GM21717 (cell line): Measurements from ENCODE around the gene RASL11B.

Experiments used
- ATAC-seq: cut with Tn5 transposase; IDR thresholded peaks from one replicate; pipeline ENCODE4 v1.9.1; 2021; ENCODE audit warnings: mild to moderate bottlenecking, moderate library complexity; ENCODE audit not compliant: unreplicated experiment

The RASL11B gene

DNA sequence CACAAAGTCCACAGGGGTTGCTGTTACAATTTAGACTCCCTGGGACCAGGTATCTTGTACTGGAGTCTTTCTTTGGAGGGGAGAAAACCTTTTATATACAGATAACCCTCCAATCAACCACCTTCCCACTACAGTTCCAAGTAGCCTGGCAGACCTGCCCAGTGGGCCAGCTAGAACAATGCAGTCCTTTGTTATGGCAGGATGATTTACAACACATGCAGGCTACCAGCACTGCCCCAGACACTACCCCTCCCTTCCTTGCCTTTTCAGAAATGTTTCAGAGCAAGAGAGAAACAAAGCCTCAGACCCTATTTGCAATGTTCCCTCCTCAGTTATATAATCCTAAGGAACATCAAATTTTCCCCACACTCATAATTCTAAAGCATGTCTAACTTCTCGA lies 11.1 kb downstream of the RASL11B start:
- no peak for ATAC-seq

DNA sequence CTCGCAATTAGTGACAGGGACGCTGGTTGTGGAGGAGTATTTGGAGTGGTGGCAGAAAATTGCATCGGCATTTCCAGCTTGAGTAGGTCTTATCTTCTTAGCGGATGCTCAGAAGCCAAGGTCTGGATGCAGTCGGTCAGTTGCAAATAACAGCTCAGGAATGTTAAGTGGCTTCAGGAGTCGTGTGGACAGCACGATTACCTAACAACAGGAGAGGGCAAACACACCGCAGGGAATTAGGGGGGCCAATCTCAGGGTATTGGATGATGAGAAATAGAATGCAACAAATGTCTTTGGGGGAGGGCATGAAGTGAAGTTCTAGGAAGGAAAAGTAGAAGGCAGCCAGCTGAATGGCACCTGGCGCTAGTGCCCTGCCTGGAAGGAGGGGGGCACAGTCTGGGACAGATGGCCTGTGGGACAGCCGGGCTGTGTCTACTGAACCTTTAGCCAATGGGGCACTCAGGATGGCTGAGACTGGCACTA lies 11.8 kb downstream of the RASL11B start:
- ATAC-seq, result no peak

DNA sequence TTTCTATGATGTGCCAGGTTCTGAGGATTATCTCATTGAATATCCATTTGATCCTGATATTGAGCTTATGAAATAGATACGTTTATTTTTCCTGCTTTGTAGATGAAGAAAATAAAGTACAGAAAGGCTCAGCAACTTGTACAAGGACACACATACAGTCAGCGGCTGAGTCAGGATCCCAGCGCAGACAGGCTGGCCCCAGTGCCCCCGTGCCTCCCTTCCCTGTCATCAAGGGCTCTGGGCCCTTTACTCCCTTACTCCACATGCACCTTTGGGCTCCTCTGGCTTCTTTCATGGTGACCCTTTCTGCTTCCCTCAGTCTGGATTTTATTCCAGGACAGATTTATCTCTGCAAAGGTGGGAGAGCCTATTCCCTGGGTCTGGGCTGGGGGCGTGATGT lies 12.8 kb downstream of the RASL11B start:
- no peak for ATAC-seq

- no peak for ATAC-seq
Observed at GRCh38 chr4:52876069-52876468, 14.0 kb downstream of the RASL11B start.

DNA sequence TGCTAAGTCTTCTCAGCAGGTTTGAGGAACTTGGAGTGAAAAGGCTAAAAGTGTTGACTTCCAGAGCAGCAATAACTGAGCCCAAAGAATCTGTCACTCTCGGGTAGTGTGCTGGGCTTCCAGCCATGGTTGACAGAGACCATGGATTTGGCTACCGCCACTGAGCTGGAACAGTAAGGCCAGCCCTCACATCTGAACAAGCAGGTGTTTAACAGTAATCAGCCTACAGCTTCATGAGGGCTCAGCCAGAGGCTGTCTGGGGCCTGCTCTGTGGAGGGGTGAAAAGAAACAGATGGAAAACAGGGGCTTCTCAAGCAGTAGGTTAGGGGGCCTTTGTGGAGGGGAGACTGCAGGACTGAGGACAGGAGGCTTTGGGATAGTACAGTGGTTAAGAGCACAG lies 14.9 kb downstream of the RASL11B start:
- ATAC-seq, result no peak

GRCh38 chr4:52877694-52878093 lies 15.6 kb downstream of the RASL11B start:
- ATAC-seq, result no peak

DNA sequence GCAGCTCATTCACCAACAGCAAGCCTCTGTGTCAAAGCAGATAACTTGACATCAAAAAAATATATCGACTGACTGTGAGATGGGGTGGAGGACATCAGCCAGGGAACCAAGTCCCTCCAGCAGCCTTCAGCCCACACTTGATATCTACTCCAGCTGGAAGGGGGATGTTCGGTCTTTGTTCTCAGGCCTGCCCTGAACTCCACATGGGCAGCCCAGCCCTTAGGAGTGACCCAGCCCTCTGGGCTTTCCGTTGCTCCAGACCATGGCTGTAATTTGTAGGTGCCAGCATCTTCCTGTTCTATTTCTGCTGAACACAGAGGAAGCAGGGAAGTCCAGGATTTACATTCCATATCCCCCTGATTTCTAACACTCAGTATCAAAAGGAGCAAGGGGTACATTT lies 17.4 kb downstream of the RASL11B start:
- no peak for ATAC-seq

DNA sequence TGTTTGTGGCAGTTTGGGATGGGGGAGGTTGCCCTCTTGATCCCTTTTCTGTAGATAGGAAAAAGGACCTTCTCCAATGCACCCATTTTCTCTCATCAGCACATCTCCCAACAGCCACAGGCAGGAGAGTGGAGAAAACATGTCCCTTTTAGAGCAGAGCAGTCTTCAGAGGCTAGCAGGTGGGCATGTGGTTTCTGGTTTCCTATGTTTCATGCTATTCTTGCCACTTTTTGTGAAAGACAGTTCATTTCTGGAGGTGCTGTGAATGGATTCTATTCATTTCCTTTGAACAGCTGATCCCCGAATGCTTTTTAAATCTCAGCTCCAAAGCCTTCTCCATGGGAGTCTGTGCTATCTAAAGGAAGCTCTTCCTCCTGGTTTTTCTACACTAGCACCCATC lies 18.9 kb downstream of the RASL11B start:
- no peak for ATAC-seq

DNA sequence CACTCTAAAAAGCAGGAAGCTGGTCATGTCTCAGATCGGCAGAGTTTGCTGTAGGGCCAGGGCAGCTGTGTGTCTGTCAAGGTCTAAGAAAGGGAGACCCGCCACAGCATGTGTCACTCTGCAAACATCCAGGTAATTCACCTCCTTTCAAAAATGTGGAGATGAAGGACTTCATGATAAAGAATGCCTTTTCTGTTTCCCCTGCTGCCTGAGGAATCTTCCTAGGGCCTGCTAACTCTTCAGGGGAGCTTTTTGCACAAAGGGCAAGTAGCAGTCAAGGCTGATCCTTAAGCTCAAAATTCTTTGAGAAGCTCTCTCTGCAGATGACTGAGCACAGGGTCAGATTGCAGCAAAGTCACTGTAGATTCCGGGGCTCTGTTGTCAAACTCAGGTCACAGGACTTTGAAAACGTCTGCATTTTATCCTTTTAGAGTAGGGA lies 21.1 kb downstream of the RASL11B start:
- ATAC-seq, result no peak

DNA sequence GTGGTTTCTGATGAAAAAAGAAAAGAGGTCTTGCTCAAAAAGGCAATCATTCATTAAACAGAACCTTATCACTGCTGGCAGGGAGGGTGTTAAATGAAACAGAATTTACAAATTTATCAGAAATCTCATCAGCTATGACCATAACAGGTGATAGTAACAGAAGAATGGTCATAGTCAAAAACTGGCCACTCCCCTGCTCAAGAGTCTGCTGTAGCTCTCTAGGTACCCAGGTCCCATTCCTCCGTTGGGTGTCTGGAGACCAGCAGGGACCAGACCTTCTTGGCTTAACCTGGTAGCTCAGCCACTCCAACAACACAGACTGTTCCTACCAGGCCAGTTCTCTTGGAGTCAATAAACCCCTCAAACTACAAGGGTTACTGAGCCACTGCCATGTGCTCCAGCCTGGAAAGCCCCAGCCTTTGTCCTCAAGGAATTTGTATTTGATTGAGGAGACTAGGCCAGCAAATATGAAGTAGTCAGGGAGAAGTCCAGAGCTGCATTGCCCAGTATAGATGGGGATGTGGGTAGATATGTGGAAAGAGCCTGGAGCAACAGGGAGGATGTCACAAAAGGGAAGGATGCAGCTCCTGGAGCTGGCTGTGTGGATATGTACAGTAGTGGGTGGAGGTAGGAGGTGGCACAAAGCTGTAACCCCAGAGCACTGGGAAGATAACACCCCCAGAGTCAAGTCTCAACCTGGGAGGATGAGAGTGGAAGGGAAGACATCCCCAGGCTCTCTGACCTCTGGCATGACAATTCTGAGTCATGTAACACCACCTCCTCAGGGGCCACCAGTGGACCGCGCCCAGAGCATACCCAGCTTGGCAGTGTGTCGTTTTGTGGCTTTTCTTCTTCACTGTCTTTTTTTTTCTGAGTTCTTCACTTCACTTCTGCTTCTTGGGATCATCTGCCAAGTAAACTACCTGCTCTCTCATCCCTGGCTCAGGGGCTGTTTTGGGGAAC lies 21.9 kb downstream of the RASL11B start:
- no peak for ATAC-seq

- no peak for ATAC-seq
Observed at GRCh38 chr4:52884994-52885393, 22.9 kb downstream of the RASL11B start.

- ATAC-seq, result no peak
Observed at GRCh38 chr4:52889354-52889753, 27.2 kb downstream of the RASL11B start.

DNA sequence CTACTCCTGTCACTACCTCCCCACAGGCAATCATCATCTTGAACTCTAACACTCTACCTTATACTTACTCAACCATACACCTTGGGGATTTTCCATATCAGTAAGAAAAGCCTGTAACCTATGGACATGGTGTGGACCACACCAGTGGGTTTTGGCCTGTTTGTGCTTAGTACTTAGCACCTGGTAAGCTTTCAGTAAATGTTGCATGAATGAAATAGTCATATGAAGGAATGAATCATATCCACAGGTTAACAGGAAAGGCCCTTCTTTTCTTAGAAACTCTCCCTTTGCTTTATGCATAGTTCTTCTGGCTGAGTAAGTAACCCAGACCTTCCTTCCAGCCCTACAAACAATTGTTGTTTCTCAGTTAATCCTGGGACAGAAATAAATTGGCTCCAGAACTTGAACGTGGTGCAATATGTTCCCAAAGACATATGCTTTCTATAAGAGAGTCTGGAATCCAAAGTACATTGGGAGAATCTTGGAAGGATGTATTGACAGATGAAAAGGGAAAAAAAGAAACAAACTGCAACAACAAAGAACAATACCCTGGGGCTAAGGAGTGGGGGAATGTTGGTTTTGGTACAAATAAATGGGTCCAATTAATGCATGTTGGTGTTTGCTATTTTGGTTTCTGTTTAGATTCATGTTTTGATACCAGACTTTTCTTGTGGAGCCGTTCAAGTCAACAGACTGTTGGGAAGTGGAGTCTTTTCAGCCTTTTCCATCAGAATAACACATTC lies 27.8 kb downstream of the RASL11B start:
- ATAC-seq, result no peak

DNA sequence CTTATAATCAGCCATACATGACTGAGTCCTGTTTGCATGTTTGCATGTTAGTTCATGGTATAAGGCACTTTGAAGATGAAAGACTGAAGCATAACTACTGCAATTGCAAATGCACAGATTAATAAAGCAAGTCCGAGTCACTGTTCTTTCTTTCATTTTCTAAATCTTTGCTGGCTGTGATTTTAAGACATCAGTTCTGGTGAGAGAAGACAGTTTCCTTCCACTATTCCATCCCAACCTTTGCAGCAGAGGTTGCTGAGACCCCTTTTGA lies 28.3 kb downstream of the RASL11B start:
- no peak for ATAC-seq

DNA sequence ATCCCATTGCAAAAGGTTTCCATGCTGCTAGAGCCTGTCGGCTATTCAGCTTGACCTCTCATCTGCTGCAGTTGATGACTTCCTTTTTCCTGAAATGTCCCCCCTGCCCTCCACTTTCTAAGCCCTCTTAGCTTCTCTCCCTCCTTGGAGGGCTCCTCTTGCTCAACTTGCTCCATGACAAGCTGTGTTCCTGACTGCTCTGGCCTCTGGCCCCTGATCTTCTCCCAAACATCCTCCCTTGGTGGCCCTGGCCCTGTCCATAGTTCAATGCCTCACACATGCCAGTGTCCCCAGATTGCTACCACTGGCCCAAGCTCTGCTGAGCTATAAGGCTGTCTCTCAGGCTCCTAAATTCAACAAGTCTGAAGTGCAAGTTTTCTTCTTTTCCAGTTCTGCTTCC lies 29.6 kb downstream of the RASL11B start:
- ATAC-seq, result no peak

DNA sequence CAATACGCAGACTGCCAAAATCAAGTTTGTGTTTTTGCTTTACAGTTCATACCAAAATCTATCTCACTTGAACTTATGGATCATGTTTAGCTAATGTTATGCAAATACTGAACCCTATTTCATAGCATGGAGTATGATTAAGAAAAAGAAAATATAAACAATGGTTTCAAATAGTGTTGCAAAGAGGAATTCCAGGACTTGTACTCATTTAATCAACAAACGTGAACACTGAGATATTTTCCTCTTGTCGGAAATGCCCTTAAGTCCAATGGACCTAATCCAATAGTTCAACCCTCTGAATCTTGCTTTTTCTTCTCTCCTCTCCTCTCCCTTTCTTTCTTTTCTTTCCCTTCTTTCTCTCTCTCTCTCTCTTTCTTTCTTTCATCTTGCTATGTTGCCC lies 30.8 kb downstream of the RASL11B start:
- ATAC-seq, result no peak

DNA sequence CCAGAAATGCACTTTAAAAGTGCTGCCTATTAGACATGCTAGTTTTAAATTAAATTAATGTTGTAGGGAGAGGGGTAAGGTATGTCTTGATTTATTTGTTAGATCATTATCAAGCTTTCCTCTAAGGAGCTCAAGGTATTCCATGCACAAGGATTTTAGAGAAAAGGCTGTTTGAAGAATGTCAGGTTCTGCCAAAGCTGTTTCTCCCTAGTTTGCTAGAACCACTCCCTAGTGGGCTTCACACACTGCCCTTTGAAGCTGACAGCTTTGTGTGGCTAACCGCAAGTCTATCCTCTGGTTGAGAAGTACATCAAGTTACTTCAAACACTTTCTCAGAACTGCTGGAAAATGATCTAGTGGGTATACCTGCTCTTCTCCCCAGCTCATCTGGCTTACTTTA lies 32.3 kb downstream of the RASL11B start:
- ATAC-seq, result no peak

DNA sequence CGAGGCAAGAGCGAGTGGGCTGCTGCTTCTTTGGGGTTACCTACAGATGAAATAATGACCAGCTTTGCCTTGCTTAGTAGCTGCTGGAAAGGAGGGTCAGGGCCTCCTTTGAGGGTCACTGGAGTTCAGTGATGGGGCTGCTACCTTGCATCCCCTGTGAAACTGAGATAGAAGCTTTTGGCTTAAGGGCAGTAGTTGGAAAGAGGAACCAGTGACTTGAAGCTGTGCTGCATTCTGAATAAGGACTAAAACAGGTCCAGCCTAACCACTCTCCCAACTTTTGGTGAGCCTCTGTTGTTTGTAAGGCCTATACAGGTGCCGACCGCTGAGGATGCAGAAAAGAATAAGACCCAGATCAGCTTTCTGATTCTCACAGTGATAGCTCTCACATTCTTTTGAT lies 41.2 kb downstream of the RASL11B start:
- ATAC-seq, result no peak

- ATAC-seq, result no peak
Observed at GRCh38 chr4:52904421-52904820, 42.3 kb downstream of the RASL11B start.

DNA sequence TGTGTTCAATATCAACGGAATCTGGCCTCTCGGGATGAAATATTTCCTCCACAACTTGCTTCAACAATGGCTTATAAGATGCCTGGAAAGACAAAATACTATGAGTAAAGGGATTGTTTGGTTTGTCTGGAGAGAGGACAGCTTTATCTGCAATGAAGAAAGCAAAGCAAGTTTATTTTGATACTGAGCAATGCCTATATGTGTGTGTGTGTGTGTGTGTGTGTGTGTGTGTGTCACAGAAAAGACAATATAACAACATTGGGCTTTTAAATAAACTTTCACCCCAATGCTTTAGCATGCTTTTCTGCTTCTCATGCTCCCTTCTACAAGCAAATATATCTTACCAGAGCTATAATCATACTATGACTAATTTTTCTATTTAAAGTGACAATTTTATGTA lies 45.4 kb downstream of the RASL11B start:
- ATAC-seq, result no peak

DNA sequence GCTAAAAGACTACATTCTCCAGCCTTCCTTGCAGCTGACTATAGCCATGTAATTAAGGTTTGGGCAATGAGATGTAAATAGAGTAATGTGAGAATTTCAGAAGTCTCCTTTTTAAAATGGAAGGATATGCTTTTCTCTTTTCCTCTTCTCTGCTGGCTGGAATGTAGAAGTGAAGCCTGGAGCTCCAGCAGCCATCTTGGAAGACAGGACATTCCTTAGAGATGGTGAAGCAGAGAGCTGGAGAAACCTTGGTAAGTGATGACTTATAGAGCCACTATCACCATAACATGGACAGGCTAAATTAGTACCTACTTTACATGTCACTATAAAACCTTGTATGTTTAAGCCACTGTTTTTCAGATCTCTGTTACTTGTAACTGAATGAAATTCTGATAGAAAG lies 48.0 kb downstream of the RASL11B start:
- ATAC-seq, result no peak

DNA sequence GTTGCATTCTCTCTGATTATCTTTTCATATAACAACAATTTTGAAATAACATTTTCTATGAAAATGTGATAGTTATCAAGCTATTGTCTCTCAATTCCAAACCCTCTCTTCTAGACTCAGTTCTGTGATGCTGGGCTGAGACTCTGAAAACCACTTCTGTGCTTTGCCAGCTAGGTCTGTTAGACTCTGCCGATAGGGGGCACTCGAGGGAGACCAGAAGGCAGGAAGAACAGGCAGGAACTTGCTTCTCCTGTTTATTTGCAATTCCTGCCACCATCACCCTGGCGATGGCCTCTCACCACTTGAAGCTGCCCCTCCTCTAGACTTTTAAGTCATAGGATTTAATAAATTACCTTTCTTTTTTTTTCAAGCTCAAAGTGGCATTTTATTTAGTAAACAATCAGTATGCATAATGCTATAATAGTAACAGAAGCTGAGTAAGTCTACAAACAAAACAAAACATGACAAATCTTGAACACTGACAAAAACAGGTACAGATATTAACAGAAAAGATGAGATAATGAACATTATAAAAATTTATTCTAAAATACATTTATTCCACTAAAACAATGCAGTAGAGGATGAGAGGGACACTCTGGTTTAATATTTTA lies 49.7 kb downstream of the RASL11B start:
- ATAC-seq, result peak; percentile 65
